BJ (cell line): ENCODE results near the gene HOXD13. TPM values are rescaled to one million over a fixed set of nuclear protein-coding genes. Genes with fewer than 3 reads are reported as not detected.

ENCODE experiments used
- CTCF ChIA-PET: fragments of 350-600 bp; formaldehyde crosslinking; extraction: SDS; loops from one replicate; lab custom pipeline; 2021; ENCODE audit warnings: antibody characterized with exemption, inconsistent platforms; lab: Yijun Ruan, JAX
- POLR2A ChIA-PET: fragments of 300-600 bp; sonication (Branson Sonifier 250); formaldehyde crosslinking; extraction: SDS; loops from one replicate; lab custom pipeline; 2021; ENCODE audit warnings: antibody characterized with exemption; lab: Charles Lee
- DNase-seq: peaks from one replicate; pipeline ENCODE4 v3.0.0-alpha.2; 2011; ENCODE audit warnings: low read depth
- H3K27me3 ChIP-seq: 2 replicates; pipeline ENCODE4 v1.6.0; 2011; ENCODE audit warnings: low read length; ENCODE audit not compliant: control insufficient read depth, insufficient read depth
- H3K36me3 ChIP-seq: 2 replicates; pipeline ENCODE4 v1.5.1; 2011; ENCODE audit warnings: low read length; ENCODE audit not compliant: control insufficient read depth, insufficient read depth
- H3K4me3 ChIP-seq: 2 replicates; pipeline ENCODE4 v1.5.1; 2011; ENCODE audit warnings: low read depth, mild to moderate bottlenecking, control low read depth, low read length
- CTCF ChIP-seq: IDR thresholded peaks from 2 replicates; pipeline ENCODE4 v1.5.1; 2011; ENCODE audit warnings: low read depth, mild to moderate bottlenecking, control low read depth, inconsistent platforms, low read length, moderate library complexity; ENCODE audit not compliant: insufficient read depth
- polyA plus RNA-seq: library from polyadenylated mRNA; depleted of rRNA; stranded (reverse); fragments of >200 nt; gene quantifications from 2 replicates; pipeline ENCODE4 v1.2.3, GENCODE V29; 2011

HOXD13 gene
- polyA plus RNA-seq, 1 experiment: 0.43 TPM

DNA sequence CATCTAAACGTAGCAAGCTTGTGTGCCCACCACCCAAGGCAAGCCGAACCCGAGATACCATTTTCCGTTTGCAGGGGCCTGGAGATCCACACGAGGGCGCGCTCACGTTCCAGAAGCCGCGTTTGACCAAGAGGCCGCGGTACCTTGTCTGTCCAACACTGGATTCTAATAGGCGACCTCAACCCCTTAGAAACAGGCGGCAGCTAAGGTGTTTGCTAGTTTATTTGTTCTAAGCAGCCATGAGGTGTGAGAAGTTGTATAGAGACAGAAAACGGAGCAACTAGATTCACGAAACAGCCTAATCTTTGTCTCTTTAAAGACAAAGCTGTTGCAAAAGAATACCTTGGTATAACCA lies 18.8 kb downstream of the HOXD13 start:
- DNase-seq: no peak
- CTCF ChIA-PET: interaction anchor here (1.6 to 1.9 kb wide), 3 partner anchors 9 to 543 kb away, joined by 4 to 7 read pairs (median 5); no protein-coding TSS in a partner anchor
- POLR2A ChIA-PET: no interaction called here

GRCh38 chr2:176111846-176112374 lies 19.4 kb downstream of the HOXD13 start:
- H3K4me3 ChIP-seq: no peak overlapping the region
- POLR2A ChIA-PET: no interaction called here

More for the DNA sequence above, 18.8 kb downstream of the HOXD13 start:
- TF ChIP-seq CTCF: peak; percentile 43; the same call in 1 of the 2 replicates
- H3K27me3 ChIP-seq: peaks cover 2% of the 10 kb centered on the region; the same call in 1 of the 2 replicates
- no peak overlapping the region for H3K4me3 ChIP-seq
- H3K36me3 ChIP-seq: peaks cover 1% of the 10 kb centered on the region

GRCh38 chr2:176112375-176113302 lies 20.1 kb downstream of the HOXD13 start:
- Histone ChIP-seq H3K4me3 (no peak overlapping the region), H3K36me3 (peaks cover 2% of the 10 kb centered on the region), H3K27me3 (no peaks in the 10 kb centered on the region)
- CTCF ChIA-PET: interaction anchor here (1.0 kb wide), 1 partner anchor 526 kb away, joined by 4 read pairs; no protein-coding TSS in a partner anchor
- TF ChIP-seq CTCF: no peak
- no peak for DNase-seq
- POLR2A ChIA-PET: no interaction called here

More at GRCh38 chr2:176111846-176112374, 19.4 kb downstream of the HOXD13 start:
- CTCF ChIA-PET: no interaction called here
- peaks cover 2% of the 10 kb centered on the region for H3K36me3 ChIP-seq
- DNase-seq: no peak
- H3K27me3 ChIP-seq: no peaks in the 10 kb centered on the region
- TF ChIP-seq CTCF: no peak

DNA sequence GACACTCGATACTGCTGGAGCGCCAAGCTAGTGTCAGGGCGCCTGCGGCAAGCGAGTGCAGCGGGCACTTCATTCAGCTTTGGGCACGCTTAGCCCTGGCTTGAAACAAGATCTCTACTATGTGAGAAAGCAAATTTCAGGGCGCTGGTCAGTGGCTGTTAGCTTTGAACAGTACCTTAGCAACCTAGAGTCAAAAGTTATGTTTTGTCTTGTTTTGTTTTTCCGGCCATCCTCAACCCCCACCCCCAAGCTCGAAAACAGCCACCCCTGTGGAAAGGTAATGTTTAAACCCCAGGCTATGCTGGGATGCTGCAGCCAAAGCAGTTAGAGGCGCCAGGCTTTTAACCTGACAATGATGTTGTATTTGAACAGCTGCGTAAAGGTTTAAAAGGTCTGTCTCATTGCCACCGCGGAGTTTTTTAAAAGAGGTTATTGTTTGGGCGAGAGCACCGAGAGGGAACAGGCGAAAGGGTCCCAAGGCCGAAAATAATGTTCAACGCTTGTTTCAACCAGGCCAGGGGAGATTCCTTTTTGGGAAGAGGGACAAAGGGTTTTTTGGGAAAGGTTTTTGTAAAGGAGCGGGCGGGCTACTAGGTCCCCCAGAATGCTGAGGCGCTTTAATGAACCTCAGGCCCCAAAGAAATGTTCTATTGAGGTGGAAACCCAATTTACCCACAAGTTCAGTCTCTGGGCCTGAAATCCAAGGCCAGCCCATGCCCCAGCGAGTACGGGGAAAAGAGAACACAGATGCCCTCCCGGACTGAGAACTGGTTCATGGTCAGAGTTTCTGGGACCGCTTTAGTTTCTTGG lies 21.8 kb downstream of the HOXD13 start:
- CTCF ChIA-PET: interaction anchor here (0.6 to 1.0 kb wide), 4 partner anchors 12 to 525 kb away, joined by 3 to 4 read pairs (median 4); no protein-coding TSS in a partner anchor
- Histone ChIP-seq H3K27me3 (0 out of 2 replicates have a peak, but pooled peaks cover 1% of the 10 kb centered on the region), H3K36me3 (peaks cover 2% of the 10 kb centered on the region), H3K4me3 (no peak overlapping the region)
- POLR2A ChIA-PET: no interaction called here
- no peak for TF ChIP-seq CTCF
- no peak for DNase-seq
